Prostate gland (tissue), 2 donors: ENCODE results near the gene MICAL1.

Experiments used
- POLR2A ChIP-seq: fragments of 450-650 bp; IDR thresholded peaks from one replicate; pipeline ENCODE4 v1.6.1; 2016; ENCODE audit warnings: antibody characterized with exemption, mild to moderate bottlenecking
- TF ChIP-seq, protein P1 (sequence below), 4 experiments: fragments of 200-600 bp in 2 of 4; fragments of 450-650 bp in 2 of 4; sonication (generic) in 2 of 4; IDR thresholded peaks; 1 replicate in 3 of 4; 2 replicates in 1 of 4; pipeline ENCODE4 v1.5.1; 2016 to 2019; ENCODE audit warnings: antibody characterized with exemption in 4 of 4, mild to moderate bottlenecking in 2 of 4, moderate library complexity in 2 of 4

DNA sequence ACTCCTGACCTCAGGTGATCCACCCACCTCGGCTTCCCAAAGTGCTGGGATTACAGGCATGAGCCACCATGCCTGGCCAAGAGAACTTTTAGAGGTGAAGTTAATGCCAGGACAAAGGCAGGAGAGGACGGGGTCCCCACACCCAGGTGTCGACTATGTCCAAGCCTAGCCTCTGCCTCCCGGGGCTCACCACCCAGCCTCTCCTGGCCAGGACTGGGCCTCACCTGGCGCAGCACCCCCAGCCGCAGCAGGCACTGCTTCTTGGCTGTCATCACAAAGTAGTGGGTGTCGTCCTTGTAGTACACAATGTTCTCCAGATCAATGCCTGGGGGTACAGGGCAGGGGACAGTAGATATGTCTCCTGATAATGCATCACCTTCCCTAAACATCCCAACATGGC is 4.2 kb downstream of the MICAL1 start:
- TF ChIP-seq, protein P1, sequence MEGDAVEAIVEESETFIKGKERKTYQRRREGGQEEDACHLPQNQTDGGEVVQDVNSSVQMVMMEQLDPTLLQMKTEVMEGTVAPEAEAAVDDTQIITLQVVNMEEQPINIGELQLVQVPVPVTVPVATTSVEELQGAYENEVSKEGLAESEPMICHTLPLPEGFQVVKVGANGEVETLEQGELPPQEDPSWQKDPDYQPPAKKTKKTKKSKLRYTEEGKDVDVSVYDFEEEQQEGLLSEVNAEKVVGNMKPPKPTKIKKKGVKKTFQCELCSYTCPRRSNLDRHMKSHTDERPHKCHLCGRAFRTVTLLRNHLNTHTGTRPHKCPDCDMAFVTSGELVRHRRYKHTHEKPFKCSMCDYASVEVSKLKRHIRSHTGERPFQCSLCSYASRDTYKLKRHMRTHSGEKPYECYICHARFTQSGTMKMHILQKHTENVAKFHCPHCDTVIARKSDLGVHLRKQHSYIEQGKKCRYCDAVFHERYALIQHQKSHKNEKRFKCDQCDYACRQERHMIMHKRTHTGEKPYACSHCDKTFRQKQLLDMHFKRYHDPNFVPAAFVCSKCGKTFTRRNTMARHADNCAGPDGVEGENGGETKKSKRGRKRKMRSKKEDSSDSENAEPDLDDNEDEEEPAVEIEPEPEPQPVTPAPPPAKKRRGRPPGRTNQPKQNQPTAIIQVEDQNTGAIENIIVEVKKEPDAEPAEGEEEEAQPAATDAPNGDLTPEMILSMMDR (IDR thresholded peaks at IDR 0.05), result no peak
- no peak for TF ChIP-seq POLR2A
